LNCAP (cell line): ENCODE data around the gene MCM5.

Experiments used
- TF ChIP-seq, protein P1 (sequence below): fragments of 450-650 bp; IDR thresholded peaks from 2 replicates; pipeline ENCODE4 v1.5.1; 2017; ENCODE audit warnings: mild to moderate bottlenecking

Gene MCM5

DNA sequence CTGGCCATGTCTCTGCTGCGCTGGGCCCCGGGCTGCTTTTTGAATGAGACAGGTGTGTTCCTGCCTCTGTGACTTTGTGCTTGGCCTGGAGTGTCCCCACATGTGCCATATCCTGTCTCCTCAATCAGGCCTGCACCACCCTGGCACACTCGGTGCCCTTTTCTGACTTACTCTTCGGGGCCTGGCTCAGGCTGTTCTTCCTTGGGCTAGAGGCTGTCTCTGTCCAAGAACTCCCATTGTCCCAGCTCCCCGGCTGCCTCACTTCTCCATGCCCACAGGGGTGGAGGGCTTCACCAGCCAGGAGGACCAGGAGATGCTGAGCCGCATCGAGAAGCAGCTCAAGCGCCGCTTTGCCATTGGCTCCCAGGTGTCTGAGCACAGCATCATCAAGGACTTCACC, 23.0 kb downstream of the MCM5 start:
- TF ChIP-seq, protein P1, sequence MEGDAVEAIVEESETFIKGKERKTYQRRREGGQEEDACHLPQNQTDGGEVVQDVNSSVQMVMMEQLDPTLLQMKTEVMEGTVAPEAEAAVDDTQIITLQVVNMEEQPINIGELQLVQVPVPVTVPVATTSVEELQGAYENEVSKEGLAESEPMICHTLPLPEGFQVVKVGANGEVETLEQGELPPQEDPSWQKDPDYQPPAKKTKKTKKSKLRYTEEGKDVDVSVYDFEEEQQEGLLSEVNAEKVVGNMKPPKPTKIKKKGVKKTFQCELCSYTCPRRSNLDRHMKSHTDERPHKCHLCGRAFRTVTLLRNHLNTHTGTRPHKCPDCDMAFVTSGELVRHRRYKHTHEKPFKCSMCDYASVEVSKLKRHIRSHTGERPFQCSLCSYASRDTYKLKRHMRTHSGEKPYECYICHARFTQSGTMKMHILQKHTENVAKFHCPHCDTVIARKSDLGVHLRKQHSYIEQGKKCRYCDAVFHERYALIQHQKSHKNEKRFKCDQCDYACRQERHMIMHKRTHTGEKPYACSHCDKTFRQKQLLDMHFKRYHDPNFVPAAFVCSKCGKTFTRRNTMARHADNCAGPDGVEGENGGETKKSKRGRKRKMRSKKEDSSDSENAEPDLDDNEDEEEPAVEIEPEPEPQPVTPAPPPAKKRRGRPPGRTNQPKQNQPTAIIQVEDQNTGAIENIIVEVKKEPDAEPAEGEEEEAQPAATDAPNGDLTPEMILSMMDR: no peak

DNA sequence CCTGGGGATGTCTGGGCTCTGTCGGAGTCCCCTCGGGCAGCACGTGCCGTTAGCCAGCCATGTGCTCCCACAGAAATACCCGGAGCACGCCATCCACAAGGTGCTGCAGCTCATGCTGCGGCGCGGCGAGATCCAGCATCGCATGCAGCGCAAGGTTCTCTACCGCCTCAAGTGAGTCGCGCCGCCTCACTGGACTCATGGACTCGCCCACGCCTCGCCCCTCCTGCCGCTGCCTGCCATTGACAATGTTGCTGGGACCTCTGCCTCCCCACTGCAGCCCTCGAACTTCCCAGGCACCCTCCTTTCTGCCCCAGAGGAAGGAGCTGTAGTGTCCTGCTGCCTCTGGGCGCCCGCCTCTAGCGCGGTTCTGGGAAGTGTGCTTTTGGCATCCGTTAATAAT, 24.1 kb downstream of the MCM5 start:
- TF ChIP-seq, protein P1: no peak

DNA sequence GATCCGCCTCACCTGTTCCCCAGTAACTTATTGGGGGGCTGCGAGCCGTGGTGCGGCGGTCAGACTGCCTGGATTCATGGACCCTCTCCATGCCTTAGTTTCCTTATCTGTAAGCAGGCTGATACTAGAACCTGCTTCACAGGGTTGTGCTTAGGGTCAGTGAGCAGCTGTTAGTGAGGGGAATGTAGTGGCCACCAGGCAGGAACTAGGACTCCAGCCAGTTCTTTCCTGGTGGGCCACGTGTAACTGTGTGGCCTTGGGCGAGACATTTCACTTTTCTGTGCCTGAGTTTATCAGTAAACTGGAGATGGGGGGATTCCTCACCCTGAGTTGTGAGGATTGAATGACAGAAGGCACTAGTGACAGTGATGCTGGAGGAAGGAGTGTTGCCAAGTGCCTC, 24.8 kb downstream of the MCM5 start:
- TF ChIP-seq, protein P1: no peak

DNA sequence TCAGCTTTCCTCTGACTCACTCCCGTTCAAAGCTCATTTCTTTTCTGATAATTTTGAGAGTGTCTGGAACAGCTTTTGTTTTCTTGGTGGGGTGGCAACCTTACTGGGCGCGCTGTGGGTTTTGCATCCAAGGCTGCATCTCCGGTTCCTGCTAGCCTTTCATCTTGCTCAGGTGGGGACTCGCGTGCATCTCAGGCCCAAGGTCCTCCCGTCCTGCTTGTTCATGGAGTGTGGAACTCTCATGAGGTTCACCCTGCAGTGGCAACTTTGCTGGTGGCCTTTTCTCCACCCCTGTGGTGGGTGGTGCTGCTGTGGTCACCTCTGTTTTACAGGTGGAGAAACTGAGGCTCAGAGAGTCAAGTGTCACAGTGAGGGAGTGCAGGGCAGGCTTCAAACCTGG, 25.6 kb downstream of the MCM5 start:
- TF ChIP-seq, protein P1: no peak

DNA sequence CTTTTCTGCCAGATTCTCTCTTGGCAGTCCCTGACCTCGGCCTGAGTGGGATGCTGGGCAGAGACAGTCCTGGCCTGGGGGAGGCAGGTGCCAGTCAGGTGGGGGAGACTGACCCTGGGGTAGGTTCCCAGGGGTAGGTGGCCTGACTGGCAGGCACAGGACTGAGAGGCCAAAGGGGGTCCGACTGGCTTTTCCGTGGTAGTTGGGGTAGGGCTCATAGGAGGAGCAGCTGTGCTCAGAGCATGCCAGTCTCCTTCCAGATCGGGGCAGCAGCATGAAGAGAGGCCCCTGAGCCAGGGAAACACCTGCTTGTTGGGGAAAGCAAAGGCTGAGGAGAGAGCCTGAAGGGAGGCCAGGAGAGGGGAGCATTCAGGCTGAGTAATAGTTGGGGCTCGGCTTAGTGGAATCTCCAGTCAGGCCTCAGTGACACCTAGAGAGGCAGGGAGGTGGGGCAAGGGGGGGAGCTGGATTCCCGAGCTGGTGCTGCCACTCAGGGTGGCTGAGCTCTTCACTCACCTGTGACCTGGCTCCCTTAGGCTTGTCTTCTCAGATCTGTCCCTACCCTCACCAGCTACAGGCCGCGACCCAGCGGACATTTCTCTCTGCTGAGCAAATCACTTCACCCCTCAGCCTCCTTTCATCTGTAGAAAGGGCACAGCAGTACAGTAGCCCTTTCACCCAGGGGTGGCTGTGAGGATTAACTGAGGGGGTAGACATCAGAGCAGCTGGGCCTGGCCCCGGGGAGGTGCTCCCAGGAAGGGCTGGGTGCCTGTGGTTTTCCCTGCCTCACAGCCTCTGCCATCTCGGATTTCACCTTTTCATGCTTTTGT, 26.2 kb downstream of the MCM5 start:
- TF ChIP-seq, protein P1: no peak

DNA sequence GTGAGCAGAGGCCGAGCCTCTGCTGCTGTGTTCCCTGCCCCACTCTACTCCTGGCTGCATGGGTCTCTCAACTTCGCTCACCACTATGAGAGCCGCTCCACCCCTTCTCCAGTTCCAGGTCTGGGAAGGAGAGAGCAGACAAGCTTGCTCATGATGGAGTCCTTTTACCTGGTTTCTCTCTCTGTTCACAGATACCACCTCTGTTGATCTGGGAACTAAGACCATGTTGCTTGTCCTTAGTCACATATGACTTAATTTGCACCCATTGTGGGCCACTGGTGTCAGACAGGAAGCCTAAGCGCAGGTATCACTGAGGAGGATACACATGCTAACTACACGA, 26.8 kb downstream of the MCM5 start:
- TF ChIP-seq, protein P1: no peak

DNA sequence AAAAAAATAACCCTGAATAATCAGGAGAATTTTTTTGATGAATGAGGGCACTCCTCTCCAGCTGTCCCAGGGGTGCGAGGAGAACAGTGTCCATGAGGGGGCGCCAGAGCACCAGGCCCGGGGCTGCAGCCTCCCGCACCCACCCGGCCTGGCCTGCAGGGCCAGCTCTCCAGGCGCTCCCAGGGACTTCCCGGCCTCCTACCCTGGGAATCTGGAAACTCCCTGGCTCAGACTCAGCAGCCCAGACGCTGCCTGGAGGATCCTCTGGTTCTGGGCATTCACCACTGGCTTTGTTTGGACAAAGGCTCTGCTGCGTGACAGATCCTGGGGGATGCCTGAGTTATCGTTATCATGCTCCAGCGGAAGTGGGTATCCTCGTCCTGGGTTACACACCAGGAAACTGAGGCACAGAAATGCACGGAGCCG, 31.0 kb downstream of the MCM5 start:
- TF ChIP-seq, protein P1: peak; percentile 95
